Measurements from ENCODE around the gene CDC73.

DNA sequence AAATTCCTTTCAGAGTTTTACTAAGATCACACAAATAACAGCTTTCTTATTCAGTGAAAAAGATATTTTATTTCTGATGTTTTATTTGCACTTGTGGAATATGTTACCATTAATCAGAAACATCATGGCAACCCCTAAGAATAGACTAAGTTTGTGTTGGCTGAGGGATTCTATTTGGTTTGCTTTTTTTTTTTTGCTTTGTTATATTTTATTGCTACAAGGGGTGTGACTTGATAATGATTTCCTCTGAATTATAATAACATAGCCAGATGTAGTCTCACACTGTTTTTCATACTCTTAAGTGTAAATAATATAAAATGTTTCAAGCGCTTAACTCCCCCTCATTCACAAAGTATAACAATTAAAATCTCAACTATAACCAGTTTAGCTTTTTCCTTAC lies 36.6 kb upstream of the CDC73 start:
- TF ChIP-seq, protein P1, sequence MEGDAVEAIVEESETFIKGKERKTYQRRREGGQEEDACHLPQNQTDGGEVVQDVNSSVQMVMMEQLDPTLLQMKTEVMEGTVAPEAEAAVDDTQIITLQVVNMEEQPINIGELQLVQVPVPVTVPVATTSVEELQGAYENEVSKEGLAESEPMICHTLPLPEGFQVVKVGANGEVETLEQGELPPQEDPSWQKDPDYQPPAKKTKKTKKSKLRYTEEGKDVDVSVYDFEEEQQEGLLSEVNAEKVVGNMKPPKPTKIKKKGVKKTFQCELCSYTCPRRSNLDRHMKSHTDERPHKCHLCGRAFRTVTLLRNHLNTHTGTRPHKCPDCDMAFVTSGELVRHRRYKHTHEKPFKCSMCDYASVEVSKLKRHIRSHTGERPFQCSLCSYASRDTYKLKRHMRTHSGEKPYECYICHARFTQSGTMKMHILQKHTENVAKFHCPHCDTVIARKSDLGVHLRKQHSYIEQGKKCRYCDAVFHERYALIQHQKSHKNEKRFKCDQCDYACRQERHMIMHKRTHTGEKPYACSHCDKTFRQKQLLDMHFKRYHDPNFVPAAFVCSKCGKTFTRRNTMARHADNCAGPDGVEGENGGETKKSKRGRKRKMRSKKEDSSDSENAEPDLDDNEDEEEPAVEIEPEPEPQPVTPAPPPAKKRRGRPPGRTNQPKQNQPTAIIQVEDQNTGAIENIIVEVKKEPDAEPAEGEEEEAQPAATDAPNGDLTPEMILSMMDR (IDR thresholded peaks at IDR 0.05) = no peak
- TF ChIP-seq, protein P2, sequence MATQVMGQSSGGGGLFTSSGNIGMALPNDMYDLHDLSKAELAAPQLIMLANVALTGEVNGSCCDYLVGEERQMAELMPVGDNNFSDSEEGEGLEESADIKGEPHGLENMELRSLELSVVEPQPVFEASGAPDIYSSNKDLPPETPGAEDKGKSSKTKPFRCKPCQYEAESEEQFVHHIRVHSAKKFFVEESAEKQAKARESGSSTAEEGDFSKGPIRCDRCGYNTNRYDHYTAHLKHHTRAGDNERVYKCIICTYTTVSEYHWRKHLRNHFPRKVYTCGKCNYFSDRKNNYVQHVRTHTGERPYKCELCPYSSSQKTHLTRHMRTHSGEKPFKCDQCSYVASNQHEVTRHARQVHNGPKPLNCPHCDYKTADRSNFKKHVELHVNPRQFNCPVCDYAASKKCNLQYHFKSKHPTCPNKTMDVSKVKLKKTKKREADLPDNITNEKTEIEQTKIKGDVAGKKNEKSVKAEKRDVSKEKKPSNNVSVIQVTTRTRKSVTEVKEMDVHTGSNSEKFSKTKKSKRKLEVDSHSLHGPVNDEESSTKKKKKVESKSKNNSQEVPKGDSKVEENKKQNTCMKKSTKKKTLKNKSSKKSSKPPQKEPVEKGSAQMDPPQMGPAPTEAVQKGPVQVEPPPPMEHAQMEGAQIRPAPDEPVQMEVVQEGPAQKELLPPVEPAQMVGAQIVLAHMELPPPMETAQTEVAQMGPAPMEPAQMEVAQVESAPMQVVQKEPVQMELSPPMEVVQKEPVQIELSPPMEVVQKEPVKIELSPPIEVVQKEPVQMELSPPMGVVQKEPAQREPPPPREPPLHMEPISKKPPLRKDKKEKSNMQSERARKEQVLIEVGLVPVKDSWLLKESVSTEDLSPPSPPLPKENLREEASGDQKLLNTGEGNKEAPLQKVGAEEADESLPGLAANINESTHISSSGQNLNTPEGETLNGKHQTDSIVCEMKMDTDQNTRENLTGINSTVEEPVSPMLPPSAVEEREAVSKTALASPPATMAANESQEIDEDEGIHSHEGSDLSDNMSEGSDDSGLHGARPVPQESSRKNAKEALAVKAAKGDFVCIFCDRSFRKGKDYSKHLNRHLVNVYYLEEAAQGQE (IDR thresholded peaks at IDR 0.05; ENCODE audit: insufficient read depth in 1 of 2, low read depth in 2 of 2, low read length in 1 of 2) = no peak
- no peak for TF ChIP-seq POLR2AphosphoS5 (IDR thresholded peaks at IDR 0.05; ENCODE audit: low read depth, low read length)
- TF ChIP-seq TCF7L2 (IDR thresholded peaks at IDR 0.05; ENCODE audit: low read depth, low read length) = no peak
- no peak for TF ChIP-seq SIN3A (IDR thresholded peaks at IDR 0.05; ENCODE audit: borderline replicate concordance, insufficient read depth, low read depth, low read length)
